ENCODE data around the gene TREML4. TPM values are rescaled to one million over a fixed set of nuclear protein-coding genes. Genes with fewer than 3 reads are reported as not detected.

Gene TREML4
- total RNA-seq, 1 donor from 2014 or later, result not detected

DNA sequence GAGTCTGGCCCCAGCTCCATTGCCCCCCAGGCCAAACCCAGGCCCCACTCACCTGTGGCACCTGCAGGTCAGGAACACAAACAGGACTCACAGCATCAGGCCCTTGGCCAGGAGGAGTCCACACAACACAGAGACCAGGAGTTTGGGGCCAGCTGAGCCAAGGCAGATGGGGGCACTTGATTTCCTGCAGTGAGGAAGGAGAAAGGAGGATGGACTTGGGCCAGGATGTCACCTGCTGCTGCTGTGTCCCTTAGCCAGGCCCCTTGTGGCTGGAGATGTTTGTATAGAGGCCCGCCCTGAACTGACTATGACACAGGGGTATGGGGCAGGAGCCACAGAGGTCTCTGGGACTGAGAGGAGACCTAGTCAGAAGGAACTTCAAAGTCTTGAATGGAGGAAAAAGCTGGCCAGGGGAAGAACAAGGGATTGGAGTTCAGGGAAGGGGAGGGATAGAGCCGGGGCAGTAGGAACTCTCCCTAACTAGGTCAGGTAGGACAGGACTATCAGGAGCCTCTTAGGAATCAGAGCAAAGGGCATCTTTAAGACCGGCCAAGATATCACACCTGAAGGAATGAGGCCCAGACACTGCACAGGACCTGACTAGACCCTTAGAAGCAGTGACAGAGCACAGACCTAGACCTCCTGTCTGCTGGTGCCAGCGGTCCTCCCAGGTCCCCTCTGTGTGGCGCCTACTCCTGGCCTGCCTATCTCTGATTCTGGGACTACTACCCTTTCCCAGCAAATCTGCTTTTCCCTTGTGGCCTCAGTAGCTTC lies 18.4 kb upstream of the TREML4 start:
- no peak for DNase-seq (ENCODE audit: low spot score in 2 of 2, unreplicated experiment in 2 of 2)
- TF ChIP-seq, protein P1, sequence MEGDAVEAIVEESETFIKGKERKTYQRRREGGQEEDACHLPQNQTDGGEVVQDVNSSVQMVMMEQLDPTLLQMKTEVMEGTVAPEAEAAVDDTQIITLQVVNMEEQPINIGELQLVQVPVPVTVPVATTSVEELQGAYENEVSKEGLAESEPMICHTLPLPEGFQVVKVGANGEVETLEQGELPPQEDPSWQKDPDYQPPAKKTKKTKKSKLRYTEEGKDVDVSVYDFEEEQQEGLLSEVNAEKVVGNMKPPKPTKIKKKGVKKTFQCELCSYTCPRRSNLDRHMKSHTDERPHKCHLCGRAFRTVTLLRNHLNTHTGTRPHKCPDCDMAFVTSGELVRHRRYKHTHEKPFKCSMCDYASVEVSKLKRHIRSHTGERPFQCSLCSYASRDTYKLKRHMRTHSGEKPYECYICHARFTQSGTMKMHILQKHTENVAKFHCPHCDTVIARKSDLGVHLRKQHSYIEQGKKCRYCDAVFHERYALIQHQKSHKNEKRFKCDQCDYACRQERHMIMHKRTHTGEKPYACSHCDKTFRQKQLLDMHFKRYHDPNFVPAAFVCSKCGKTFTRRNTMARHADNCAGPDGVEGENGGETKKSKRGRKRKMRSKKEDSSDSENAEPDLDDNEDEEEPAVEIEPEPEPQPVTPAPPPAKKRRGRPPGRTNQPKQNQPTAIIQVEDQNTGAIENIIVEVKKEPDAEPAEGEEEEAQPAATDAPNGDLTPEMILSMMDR (IDR thresholded peaks at IDR 0.05; ENCODE audit: unreplicated experiment), result no peak
- no peak overlapping the region for H3K27ac Mint-ChIP-seq
- H3K36me3 Mint-ChIP-seq, result no peaks in the 10 kb centered on the region
- no peak overlapping the region for H3K4me3 Mint-ChIP-seq
- H3K9me3 Mint-ChIP-seq, result peaks cover 17% of the 10 kb centered on the region
- H3K27me3 Mint-ChIP-seq (ENCODE audit: low read depth), result peaks cover 61% of the 10 kb centered on the region
- H3K4me1 Mint-ChIP-seq, result no peaks in the 10 kb centered on the region

GRCh38 chr6:41214559-41215238 lies 13.4 kb upstream of the TREML4 start:
- no peaks in the 10 kb centered on the region for H3K4me1 Mint-ChIP-seq
- TF ChIP-seq, protein P1 (IDR thresholded peaks at IDR 0.05; ENCODE audit: unreplicated experiment), result no peak
- no peak overlapping the region for H3K27ac Mint-ChIP-seq
- H3K4me3 Mint-ChIP-seq, result no peak overlapping the region
- H3K36me3 Mint-ChIP-seq, result peaks cover 4% of the 10 kb centered on the region
- H3K27me3 Mint-ChIP-seq (ENCODE audit: low read depth), result peaks cover 43% of the 10 kb centered on the region
- H3K9me3 Mint-ChIP-seq, result peaks cover 21% of the 10 kb centered on the region
- DNase-seq (ENCODE audit: low spot score in 2 of 2, unreplicated experiment in 2 of 2), result no peak

GRCh38 chr6:41215777-41216176 lies 12.4 kb upstream of the TREML4 start:
- Mint-ChIP-seq H3K9me3 (peaks cover 32% of the 10 kb centered on the region), H3K4me1 (no peaks in the 10 kb centered on the region), H3K36me3 (peaks cover 4% of the 10 kb centered on the region), H3K4me3 (no peak overlapping the region), H3K27ac (no peak overlapping the region), H3K27me3 (ENCODE audit: low read depth) (peaks cover 37% of the 10 kb centered on the region)
- TF ChIP-seq, protein P1 (IDR thresholded peaks at IDR 0.05; ENCODE audit: unreplicated experiment), result no peak
- no peak for DNase-seq (ENCODE audit: low spot score in 2 of 2, unreplicated experiment in 2 of 2)

GRCh38 chr6:41216616-41217015 lies 11.5 kb upstream of the TREML4 start:
- Mint-ChIP-seq H3K27me3 (ENCODE audit: low read depth) (peaks cover 30% of the 10 kb centered on the region), H3K9me3 (peaks cover 37% of the 10 kb centered on the region), H3K4me3 (no peak overlapping the region), H3K27ac (no peak overlapping the region), H3K4me1 (no peaks in the 10 kb centered on the region), H3K36me3 (peaks cover 4% of the 10 kb centered on the region)
- TF ChIP-seq, protein P1 (IDR thresholded peaks at IDR 0.05; ENCODE audit: unreplicated experiment), result no peak
- no peak for DNase-seq (ENCODE audit: low spot score in 2 of 2, unreplicated experiment in 2 of 2)

DNA sequence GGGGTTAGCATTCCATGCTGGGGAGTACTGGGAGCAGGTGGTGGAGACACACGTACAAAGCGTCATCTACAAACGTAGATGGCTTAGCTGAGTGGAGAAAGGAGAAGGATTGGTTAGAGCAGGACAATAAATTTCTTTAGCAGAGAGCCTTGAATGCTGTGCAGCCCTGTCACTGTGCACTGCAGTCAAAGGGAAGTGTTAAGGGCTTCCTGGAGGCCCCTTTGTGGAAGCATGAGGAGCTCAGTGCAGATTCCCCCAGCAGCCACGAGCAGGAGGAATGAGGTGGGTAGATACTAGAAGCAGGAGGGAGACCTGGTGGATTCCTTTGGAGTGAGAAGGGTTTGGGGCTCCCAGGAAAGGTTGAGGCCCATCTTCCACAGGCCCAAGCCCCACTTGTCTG lies 6.1 kb upstream of the TREML4 start:
- peaks cover 50% of the 10 kb centered on the region for H3K27me3 Mint-ChIP-seq (ENCODE audit: low read depth)
- DNase-seq (ENCODE audit: low spot score in 2 of 2, unreplicated experiment in 2 of 2), result no peak
- peaks cover 4% of the 10 kb centered on the region for H3K36me3 Mint-ChIP-seq
- H3K9me3 Mint-ChIP-seq, result peaks cover 22% of the 10 kb centered on the region
- H3K27ac Mint-ChIP-seq, result no peak overlapping the region
- no peak overlapping the region for H3K4me3 Mint-ChIP-seq
- peaks cover 7% of the 10 kb centered on the region for H3K4me1 Mint-ChIP-seq
- TF ChIP-seq, protein P1 (IDR thresholded peaks at IDR 0.05; ENCODE audit: unreplicated experiment), result no peak
